Measurements from ENCODE around the gene TICAM2. TPM values are rescaled to one million over a fixed set of nuclear protein-coding genes. Genes with fewer than 3 reads are reported as not detected.

The TICAM2 gene
- total RNA-seq, 1 donor from 2014 or later: 0.53 TPM

GRCh38 chr5:115557667-115558387, 44.5 kb downstream of the TICAM2 start:
- no peak for TF ChIP-seq CTCF (IDR thresholded peaks at IDR 0.05)
- Histone ChIP-seq H3K27ac (no peak overlapping the region), H3K4me3 (no peak overlapping the region), H3K4me1 (no peaks in the 10 kb centered on the region), H3K27me3 (no peaks in the 10 kb centered on the region), H3K9me3 (no peaks in the 10 kb centered on the region), H3K36me3 (no peaks in the 10 kb centered on the region)
- DNase-seq (ENCODE audit: low spot score in 2 of 2): no peak
- intact Hi-C loops (cut with DNase I): no loop called here

- TF ChIP-seq CTCF (IDR thresholded peaks at IDR 0.05): no peak
- Histone ChIP-seq H3K27me3 (no peaks in the 10 kb centered on the region), H3K27ac (no peak overlapping the region), H3K36me3 (no peaks in the 10 kb centered on the region), H3K4me3 (no peak overlapping the region), H3K9me3 (no peaks in the 10 kb centered on the region), H3K4me1 (no peaks in the 10 kb centered on the region)
- intact Hi-C loops (cut with DNase I): no loop called here
- DNase-seq (ENCODE audit: low spot score in 2 of 2): no peak
Observed at GRCh38 chr5:115556276-115556675, 46.0 kb downstream of the TICAM2 start.

GRCh38 chr5:115555084-115555633, 47.1 kb downstream of the TICAM2 start:
- H3K4me1 ChIP-seq: no peaks in the 10 kb centered on the region
- intact Hi-C loops (cut with DNase I): no loop called here

GRCh38 chr5:115553082-115553481, 49.2 kb downstream of the TICAM2 start:
- TF ChIP-seq CTCF (IDR thresholded peaks at IDR 0.05): no peak
- H3K9me3 ChIP-seq: no peaks in the 10 kb centered on the region
- H3K27me3 ChIP-seq: no peaks in the 10 kb centered on the region
- no peak overlapping the region for H3K4me3 ChIP-seq
- no peaks in the 10 kb centered on the region for H3K36me3 ChIP-seq
- no peaks in the 10 kb centered on the region for H3K4me1 ChIP-seq
- no peak overlapping the region for H3K27ac ChIP-seq
- DNase-seq (ENCODE audit: low spot score in 2 of 2): no peak
- intact Hi-C loops (cut with DNase I): no loop called here

More at GRCh38 chr5:115555084-115555633, 47.1 kb downstream of the TICAM2 start:
- Histone ChIP-seq H3K36me3 (no peaks in the 10 kb centered on the region), H3K27ac (no peak overlapping the region), H3K27me3 (no peaks in the 10 kb centered on the region), H3K9me3 (no peaks in the 10 kb centered on the region), H3K4me3 (no peak overlapping the region)
- no peak for TF ChIP-seq CTCF (IDR thresholded peaks at IDR 0.05)
- no peak for DNase-seq (ENCODE audit: low spot score in 2 of 2)

- no peak for TF ChIP-seq CTCF (IDR thresholded peaks at IDR 0.05)
- no peaks in the 10 kb centered on the region for H3K4me1 ChIP-seq
Observed at GRCh38 chr5:115551415-115551814, 50.9 kb downstream of the TICAM2 start.

More at GRCh38 chr5:115551415-115551814, 50.9 kb downstream of the TICAM2 start:
- no peak for DNase-seq (ENCODE audit: low spot score in 2 of 2)
- no peak overlapping the region for H3K4me3 ChIP-seq
- no peak overlapping the region for H3K27ac ChIP-seq
- H3K27me3 ChIP-seq: no peaks in the 10 kb centered on the region
- no peaks in the 10 kb centered on the region for H3K36me3 ChIP-seq
- intact Hi-C loops (cut with DNase I): no loop called here
- H3K9me3 ChIP-seq: no peaks in the 10 kb centered on the region

All from ascending aorta (tissue), 2 donors.